Liver (tissue), 9 donors: Measurements from ENCODE around the gene THBD. TPM values are rescaled to one million over a fixed set of nuclear protein-coding genes. Genes with fewer than 3 reads are reported as not detected.

Experiments
- DNase-seq: peaks from one replicate; pipeline ENCODE4 v3.0.0-alpha.2; 2017; ENCODE audit warnings: low spot score
- H3K27ac ChIP-seq, 2 donors: one replicate each; pipeline ENCODE4 v1.7.0; 2013; ENCODE audit warnings: inconsistent platforms in 2 of 2, low read length in 2 of 2, control low read depth in 1 of 2, low read depth in 1 of 2, mild to moderate bottlenecking in 1 of 2
- H3K27me3 ChIP-seq, 4 donors: one replicate each; pipeline versions ENCODE4 v1.6.1 to v1.7.0; 2013; ENCODE audit warnings: low read length in 3 of 4, inconsistent platforms in 1 of 4, mild to moderate bottlenecking in 1 of 4, moderate library complexity in 1 of 4; ENCODE audit not compliant: control insufficient read depth in 4 of 4, insufficient read depth in 4 of 4
- H3K36me3 ChIP-seq, 4 donors: one replicate each; pipeline versions ENCODE4 v1.6.1 to v1.7.0; 2013; ENCODE audit warnings: low read length in 3 of 4, mild to moderate bottlenecking in 3 of 4, low read depth in 1 of 4, moderate library complexity in 1 of 4; ENCODE audit not compliant: control insufficient read depth in 4 of 4, insufficient read depth in 3 of 4
- H3K4me1 ChIP-seq, 4 donors: one replicate each; pipeline versions ENCODE4 v1.6.1 to v1.7.0; 2013; ENCODE audit warnings: low read length in 3 of 4, mild to moderate bottlenecking in 3 of 4, moderate library complexity in 1 of 4; ENCODE audit not compliant: control insufficient read depth in 4 of 4, insufficient read depth in 4 of 4
- H3K4me3 ChIP-seq, 3 donors: one replicate each; pipeline versions ENCODE4 v1.6.1 to v1.7.0; 2013; ENCODE audit warnings: low read length in 3 of 3, control low read depth in 1 of 3, low read depth in 1 of 3, mild to moderate bottlenecking in 1 of 3
- H3K9ac ChIP-seq, 2 donors: one replicate each; pipeline ENCODE4 v1.7.0; 2013; ENCODE audit warnings: low read length in 2 of 2, mild to moderate bottlenecking in 2 of 2, moderate library complexity in 2 of 2, control low read depth in 1 of 2, low read depth in 1 of 2
- H3K9me3 ChIP-seq, 4 donors: one replicate each; pipeline versions ENCODE4 v1.6.1 to v1.7.0; 2013; ENCODE audit warnings: low read length in 3 of 4; ENCODE audit not compliant: control insufficient read depth in 4 of 4
- CTCF ChIP-seq: fragments of 150-350 bp; IDR thresholded peaks from 2 replicates; pipeline ENCODE4 v1.5.1; 2017; ENCODE audit warnings: improper control_type of control experiment, low read depth, low read length; ENCODE audit not compliant: missing input control
- FOXA1 ChIP-seq: IDR thresholded peaks from 2 replicates; pipeline ENCODE4 v1.6.1; 2016; ENCODE audit warnings: antibody characterized with exemption
- FOXA2 ChIP-seq: IDR thresholded peaks from 2 replicates; pipeline ENCODE4 v1.6.1; 2016; ENCODE audit warnings: antibody characterized with exemption
- GABPA ChIP-seq, 2 donors: IDR thresholded peaks in 1 of 2; conservative IDR thresholded peaks in 1 of 2; 2 replicates each; pipeline ENCODE4 v1.6.1; 2016; ENCODE audit warnings: antibody characterized with exemption in 2 of 2, mild to moderate bottlenecking in 1 of 2, moderate library complexity in 1 of 2
- HNF4A ChIP-seq, 2 donors: conservative IDR thresholded peaks; 2 replicates each; pipeline ENCODE4 v1.6.1; 2016; ENCODE audit warnings: antibody characterized with exemption in 2 of 2, mild to moderate bottlenecking in 2 of 2
- HNF4G ChIP-seq: IDR thresholded peaks from 2 replicates; pipeline ENCODE4 v1.6.1; 2016; ENCODE audit warnings: antibody characterized with exemption
- JUND ChIP-seq, 2 donors: IDR thresholded peaks; 2 replicates each; pipeline ENCODE4 v1.6.1; 2016; ENCODE audit warnings: antibody characterized with exemption in 2 of 2
- MAX ChIP-seq: IDR thresholded peaks from 2 replicates; pipeline ENCODE4 v1.6.1; 2016; ENCODE audit warnings: antibody characterized with exemption
- NR2F2 ChIP-seq: IDR thresholded peaks from 2 replicates; pipeline ENCODE4 v1.6.1; 2016; ENCODE audit warnings: antibody characterized with exemption
- RAD21 ChIP-seq, 2 donors: IDR thresholded peaks; 2 replicates each; pipeline ENCODE4 v1.6.1; 2016; ENCODE audit warnings: antibody characterized with exemption in 2 of 2, mild to moderate bottlenecking in 2 of 2
- RXRA ChIP-seq, 2 donors: IDR thresholded peaks; 2 replicates each; pipeline ENCODE4 v1.6.1; 2017 to 2018; ENCODE audit warnings: antibody characterized with exemption in 2 of 2, mild to moderate bottlenecking in 1 of 2
- SP1 ChIP-seq: IDR thresholded peaks from 2 replicates; pipeline ENCODE4 v1.6.1; 2018; ENCODE audit warnings: antibody characterized with exemption, mild to moderate bottlenecking
- TAF1 ChIP-seq: conservative IDR thresholded peaks from 2 replicates; pipeline ENCODE4 v1.6.1; 2016; ENCODE audit warnings: antibody characterized with exemption, mild to moderate bottlenecking
- ZBTB33 ChIP-seq: IDR thresholded peaks from 2 replicates; pipeline ENCODE4 v1.6.1; 2016; ENCODE audit warnings: antibody characterized with exemption
- WGBS: extraction: QIAGEN DNeasy Blood & Tissue Kit; methylation state at CpG from one replicate; pipeline ENCODE4 v1.1.7; 2013; 5-methylcytosine and 5-hydroxymethylcytosine counted together
- polyA plus RNA-seq, 2 donors: library from polyadenylated mRNA; stranded (reverse) in 1 of 2; unstranded in 1 of 2; fragments of 200-250 nt in 1 of 2; fragments of >200 nt in 1 of 2; fragmentation: Nextera tagmentation in 1 of 2; extraction: Ambion mirVana in 1 of 2; gene quantifications; one replicate each; pipeline versions ENCODE4 v1.2.1 to v1.2.3, GENCODE V29; 2013 to 2015
- total RNA-seq, 2 donors: library from RNA; depleted of rRNA; stranded (reverse); fragments of >200 nt; gene quantifications; one replicate each; pipeline ENCODE4 v1.2.3, GENCODE V29; 2014
- TF ChIP-seq, protein P1 (sequence below): IDR thresholded peaks from 2 replicates; pipeline ENCODE4 v1.6.1; 2016; ENCODE audit warnings: antibody characterized with exemption, mild to moderate bottlenecking
- TF ChIP-seq, protein P2 (sequence below): IDR thresholded peaks from 2 replicates; pipeline ENCODE4 v1.6.1; 2016; ENCODE audit warnings: antibody characterized with exemption
- donor health status: healthy.
- donor health status: healthy.
- donor health status: healthy.
- donor health status: healthy.
- donor health status: healthy.

The THBD gene
- total and polyA plus RNA-seq, 4 donors: 1.4 to 6.6 (median 3.1) TPM

- no peaks in the 10 kb centered on the region for H3K9me3 ChIP-seq
- H3K4me3 ChIP-seq: peak overlapping the region; percentile 30 to 57 (median 50)
- DNase-seq: peak; percentile 50
- H3K4me1 ChIP-seq: peaks cover 4 to 33% (median 6%) of the 10 kb centered on the region in 4 donors
- 5% methylated on average over 92 of the region's 92 CpGs for WGBS
- H3K27ac ChIP-seq: peak overlapping the region; percentile 67 to 81
- no peak overlapping the region for H3K9ac ChIP-seq
- TF ChIP-seq NR2F2: no peak
- TF ChIP-seq HNF4A (conservative IDR thresholded peaks at IDR 0.05): no peak
- TF ChIP-seq, protein P1, sequence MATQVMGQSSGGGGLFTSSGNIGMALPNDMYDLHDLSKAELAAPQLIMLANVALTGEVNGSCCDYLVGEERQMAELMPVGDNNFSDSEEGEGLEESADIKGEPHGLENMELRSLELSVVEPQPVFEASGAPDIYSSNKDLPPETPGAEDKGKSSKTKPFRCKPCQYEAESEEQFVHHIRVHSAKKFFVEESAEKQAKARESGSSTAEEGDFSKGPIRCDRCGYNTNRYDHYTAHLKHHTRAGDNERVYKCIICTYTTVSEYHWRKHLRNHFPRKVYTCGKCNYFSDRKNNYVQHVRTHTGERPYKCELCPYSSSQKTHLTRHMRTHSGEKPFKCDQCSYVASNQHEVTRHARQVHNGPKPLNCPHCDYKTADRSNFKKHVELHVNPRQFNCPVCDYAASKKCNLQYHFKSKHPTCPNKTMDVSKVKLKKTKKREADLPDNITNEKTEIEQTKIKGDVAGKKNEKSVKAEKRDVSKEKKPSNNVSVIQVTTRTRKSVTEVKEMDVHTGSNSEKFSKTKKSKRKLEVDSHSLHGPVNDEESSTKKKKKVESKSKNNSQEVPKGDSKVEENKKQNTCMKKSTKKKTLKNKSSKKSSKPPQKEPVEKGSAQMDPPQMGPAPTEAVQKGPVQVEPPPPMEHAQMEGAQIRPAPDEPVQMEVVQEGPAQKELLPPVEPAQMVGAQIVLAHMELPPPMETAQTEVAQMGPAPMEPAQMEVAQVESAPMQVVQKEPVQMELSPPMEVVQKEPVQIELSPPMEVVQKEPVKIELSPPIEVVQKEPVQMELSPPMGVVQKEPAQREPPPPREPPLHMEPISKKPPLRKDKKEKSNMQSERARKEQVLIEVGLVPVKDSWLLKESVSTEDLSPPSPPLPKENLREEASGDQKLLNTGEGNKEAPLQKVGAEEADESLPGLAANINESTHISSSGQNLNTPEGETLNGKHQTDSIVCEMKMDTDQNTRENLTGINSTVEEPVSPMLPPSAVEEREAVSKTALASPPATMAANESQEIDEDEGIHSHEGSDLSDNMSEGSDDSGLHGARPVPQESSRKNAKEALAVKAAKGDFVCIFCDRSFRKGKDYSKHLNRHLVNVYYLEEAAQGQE: no peak
- TF ChIP-seq SP1: no peak
- no peak for TF ChIP-seq HNF4G
- TF ChIP-seq ZBTB33: no peak
- TF ChIP-seq GABPA (IDR thresholded peaks at IDR 0.05 in 1 of 2, conservative IDR thresholded peaks at IDR 0.05 in 1 of 2): no peak
- peak; percentile 31 for TF ChIP-seq CTCF
- no peak for TF ChIP-seq RXRA (IDR thresholded peaks at IDR 0.05)
- TF ChIP-seq FOXA1: no peak
- peak in 1 of 2 donors; percentile 32 for TF ChIP-seq RAD21 (IDR thresholded peaks at IDR 0.05)
- no peak for TF ChIP-seq TAF1
- H3K36me3 ChIP-seq: no peaks in the 10 kb centered on the region
- peaks cover 0 to 12% (median 2%) of the 10 kb centered on the region in 4 donors for H3K27me3 ChIP-seq
These were observed 930 bp downstream of the THBD start for GRCh38 chr20:23048283-23049200.

DNA sequence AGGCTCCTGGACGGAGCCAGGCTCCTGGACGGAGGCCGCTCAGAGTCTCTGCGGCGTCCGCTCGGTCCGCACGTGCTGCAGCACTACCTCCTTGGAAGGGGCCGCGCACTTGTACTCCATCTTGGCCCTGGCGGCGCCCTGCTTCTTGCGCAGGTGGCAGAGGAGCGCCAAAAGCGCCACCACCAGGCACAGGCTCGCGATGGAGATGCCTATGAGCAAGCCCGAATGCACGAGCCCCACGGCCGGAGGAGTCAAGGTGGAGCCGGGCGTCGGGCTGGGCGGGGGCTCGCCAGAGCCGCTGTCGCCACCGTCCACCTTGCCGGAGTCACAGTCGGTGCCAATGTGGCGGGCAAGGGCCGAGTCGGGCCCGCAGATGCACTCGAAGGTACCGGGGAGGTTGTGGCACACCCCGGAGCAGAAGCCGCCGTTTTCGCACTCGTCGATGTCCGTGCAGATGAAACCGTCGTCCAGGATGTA is 1.7 kb downstream of the THBD start:
- DNase-seq: no peak
- Histone ChIP-seq H3K4me3 (peak overlapping the region; percentile 35 to 57 (median 50)), H3K27me3 (peaks cover 0 to 12% (median 2%) of the 10 kb centered on the region in 4 donors), H3K36me3 (no peaks in the 10 kb centered on the region), H3K4me1 (peaks cover 4 to 33% (median 6%) of the 10 kb centered on the region in 4 donors), H3K27ac (no peak overlapping the region), H3K9me3 (no peaks in the 10 kb centered on the region), H3K9ac (no peak overlapping the region)
- WGBS: 22% methylated on average over 47 of the region's 47 CpGs
- no peak for TF ChIP-seq MAX
- TF ChIP-seq SP1: no peak
- TF ChIP-seq NR2F2: no peak
- no peak for TF ChIP-seq CTCF
- TF ChIP-seq JUND (IDR thresholded peaks at IDR 0.05): no peak
- TF ChIP-seq, protein P2, sequence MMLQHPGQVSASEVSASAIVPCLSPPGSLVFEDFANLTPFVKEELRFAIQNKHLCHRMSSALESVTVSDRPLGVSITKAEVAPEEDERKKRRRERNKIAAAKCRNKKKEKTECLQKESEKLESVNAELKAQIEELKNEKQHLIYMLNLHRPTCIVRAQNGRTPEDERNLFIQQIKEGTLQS: no peak
- no peak for TF ChIP-seq FOXA2
- TF ChIP-seq, protein P1: no peak
- no peak for TF ChIP-seq RAD21 (IDR thresholded peaks at IDR 0.05)
- TF ChIP-seq FOXA1: no peak
